ENCODE data around the gene BICC1.

BICC1 gene

GRCh38 chr10:58608826-58609531 is 96.3 kb downstream of the BICC1 start:
- no peak for DNase-seq

GRCh38 chr10:58609532-58610150 is 97.0 kb downstream of the BICC1 start:
- no peak for DNase-seq

DNA sequence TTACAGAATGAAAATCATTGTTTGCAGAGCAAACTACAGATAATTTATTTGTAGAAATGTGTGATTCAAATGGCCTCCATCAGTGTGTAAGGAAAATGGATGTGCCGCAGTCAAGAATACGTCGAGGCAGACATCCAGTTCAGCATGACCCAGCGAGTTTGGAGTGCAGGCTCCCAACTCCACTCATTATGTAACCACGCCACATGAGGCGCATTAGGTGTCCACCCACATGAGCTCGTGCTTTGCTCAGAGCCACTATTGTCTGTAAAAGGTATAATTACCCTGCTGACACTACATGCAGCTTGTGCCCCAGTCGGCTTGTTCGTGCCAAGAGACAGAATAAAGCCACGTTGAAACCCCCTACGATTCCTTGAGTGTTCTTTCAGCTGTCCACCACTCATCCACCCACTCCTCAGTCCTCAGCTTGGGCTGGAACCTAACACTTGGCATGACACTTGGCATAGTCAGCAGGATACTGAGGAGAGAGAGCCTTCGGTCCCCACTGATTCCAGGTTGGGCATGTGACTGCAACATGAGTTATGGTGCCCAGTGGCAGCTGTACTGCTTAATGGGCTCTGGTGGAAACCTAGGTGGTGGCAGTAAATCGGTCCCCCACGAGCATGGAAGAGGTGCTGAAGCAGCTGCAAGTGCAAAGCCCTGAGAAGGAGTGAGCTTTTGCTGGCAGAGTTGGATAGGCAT is 102.7 kb downstream of the BICC1 start:
- no peak for DNase-seq

DNA sequence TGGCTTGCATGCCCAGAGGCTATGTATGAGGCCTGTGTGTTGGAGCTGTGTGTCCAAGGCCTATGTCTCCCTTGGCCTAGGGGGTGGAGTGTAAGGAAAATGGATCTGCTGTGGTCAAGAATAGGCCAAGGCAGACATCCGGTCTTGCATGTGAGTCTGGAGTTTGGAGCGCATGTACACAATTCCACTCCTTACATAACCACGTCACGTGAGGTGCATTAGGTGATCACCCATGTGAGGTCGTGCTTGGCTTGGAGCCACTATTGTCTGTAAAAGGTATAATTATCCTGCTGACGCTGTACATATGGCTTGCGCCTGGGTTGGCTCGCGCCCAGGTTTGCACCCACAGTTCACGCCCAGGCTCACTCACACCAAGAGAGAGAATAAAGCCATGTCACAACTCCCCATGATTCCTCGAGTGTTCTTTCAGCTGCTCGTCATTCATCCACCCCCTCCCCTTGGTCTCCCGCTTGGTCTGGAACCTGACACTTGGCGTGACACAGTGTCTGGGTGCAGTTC is 105.5 kb downstream of the BICC1 start:
- DNase-seq = no peak

- DNase-seq = no peak
These were observed 108.9 kb downstream of the BICC1 start for GRCh38 chr10:58621379-58622077.

- no peak for DNase-seq
These were observed 109.6 kb downstream of the BICC1 start for GRCh38 chr10:58622246-58622645.

DNA sequence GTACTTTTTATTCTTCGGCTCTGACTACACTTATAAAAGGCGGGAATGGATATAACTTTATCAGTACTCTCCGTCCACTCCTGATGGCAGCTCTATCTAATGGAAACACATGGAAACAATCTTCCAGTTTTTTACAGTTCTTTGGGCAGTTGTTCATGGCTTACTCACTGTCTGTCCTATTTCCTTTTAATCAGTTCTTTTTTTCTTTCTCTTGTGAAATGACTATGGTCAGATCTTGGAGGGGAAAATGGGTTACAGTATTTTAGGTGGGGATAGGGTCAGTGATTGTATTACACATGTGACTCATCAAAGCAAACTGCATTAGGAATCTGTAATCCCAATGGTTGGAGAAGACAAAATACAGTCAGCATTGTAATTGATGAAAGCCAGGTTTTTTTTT is 112.4 kb downstream of the BICC1 start:
- no peak for DNase-seq

- no peak for DNase-seq
These were observed 114.7 kb downstream of the BICC1 start for GRCh38 chr10:58627392-58627791.

DNA sequence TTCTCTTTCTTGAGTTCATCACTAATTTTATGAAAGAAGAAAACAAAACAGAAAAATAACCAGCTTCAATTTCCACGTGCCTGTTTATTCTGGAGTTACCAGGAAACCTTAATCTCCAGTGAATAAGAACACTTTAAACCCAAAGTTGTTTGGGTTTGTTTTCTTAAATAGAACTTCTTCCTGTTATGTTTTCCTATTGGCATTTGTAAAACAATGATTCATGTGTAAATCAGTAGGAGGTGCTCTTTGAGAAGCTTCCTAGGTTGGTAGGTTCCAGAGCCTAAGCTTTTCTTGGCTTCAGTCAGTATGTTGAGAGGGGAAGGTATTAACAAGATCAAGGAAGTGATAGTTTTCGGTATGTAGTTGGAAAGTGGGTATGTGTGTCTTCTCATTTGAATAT is 119.0 kb downstream of the BICC1 start:
- DNase-seq = no peak

DNA sequence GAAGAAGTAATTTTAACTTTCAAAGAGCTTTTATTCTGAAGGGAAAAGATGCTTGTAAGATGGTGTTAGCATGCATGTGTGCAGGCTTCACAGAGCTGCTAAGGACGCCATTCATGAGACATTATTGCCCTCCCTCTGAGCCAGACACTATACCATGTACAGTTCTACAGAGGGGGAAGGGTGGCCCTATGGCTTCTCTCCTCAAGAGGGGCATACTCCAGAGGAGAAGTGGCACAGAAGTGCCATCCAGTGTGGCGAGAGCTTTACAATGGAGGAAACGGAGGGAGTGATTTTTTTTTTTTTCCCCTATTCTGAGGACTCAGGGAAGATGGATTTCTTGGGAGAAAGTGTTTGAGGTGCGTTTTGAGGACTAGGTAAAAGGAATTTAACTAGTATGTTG is 119.5 kb downstream of the BICC1 start:
- no peak for DNase-seq

DNA sequence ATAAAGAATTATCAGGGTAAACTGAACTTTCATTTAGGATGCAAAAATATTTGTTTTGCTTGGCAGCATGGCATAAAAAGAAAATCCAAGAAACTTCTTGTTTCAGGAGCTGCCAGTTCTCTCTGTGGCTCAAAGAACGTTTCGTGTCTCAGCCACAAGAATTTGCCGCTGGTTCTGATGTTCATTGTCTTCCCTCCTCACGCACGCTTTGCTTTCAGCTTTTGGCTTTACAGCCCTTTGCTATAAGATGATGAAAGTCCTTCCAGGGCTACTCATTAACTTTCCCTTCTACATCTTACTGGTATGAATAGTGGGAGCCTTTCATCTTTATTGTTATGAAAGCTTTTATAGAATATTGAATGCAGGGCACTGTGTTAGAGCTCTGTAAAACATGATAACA is 124.7 kb downstream of the BICC1 start:
- no peak for DNase-seq

GRCh38 chr10:58638388-58638787 is 125.7 kb downstream of the BICC1 start:
- no peak for DNase-seq

DNA sequence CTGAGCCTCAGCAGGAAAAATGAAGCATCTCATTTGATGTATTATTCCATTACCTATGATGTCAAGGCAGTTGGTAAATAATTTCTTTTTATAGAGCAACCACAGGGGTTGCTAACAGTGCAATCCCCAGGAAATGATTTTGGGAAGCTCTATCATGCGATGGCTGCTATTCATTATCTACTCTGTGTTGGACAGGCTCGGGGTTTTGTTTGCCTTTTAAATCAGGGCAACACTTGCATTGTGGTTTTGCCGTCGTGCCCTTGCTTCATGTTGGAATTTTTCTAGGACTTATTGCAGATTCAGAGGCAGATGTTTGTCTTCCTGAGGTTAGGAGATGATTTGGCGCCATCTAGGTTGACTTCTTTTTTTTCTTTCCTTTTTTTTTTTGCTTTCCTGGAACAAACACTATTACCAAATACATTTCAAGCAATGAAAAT is 128.4 kb downstream of the BICC1 start:
- DNase-seq = no peak

GRCh38 chr10:58641708-58642107 is 129.0 kb downstream of the BICC1 start:
- DNase-seq = no peak

DNA sequence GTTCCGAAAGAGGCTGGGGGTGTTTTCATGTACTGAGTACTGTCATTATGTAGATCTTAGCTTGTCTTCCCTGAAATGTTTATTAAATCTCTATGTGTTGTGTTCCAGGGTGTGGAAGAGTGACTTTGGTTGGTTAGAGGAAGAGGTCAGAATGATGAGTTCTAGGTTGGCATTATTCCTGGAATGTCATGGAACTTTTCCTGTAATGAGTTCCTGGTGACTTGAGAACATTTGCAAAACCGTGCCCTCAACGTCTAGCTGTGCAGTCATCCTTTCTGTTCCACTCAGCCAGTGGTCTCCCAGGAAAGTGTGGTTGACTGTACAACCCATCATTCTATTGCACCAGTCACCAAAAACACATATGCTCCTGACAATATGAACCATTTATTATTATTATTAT is 129.6 kb downstream of the BICC1 start:
- DNase-seq = no peak

DNA sequence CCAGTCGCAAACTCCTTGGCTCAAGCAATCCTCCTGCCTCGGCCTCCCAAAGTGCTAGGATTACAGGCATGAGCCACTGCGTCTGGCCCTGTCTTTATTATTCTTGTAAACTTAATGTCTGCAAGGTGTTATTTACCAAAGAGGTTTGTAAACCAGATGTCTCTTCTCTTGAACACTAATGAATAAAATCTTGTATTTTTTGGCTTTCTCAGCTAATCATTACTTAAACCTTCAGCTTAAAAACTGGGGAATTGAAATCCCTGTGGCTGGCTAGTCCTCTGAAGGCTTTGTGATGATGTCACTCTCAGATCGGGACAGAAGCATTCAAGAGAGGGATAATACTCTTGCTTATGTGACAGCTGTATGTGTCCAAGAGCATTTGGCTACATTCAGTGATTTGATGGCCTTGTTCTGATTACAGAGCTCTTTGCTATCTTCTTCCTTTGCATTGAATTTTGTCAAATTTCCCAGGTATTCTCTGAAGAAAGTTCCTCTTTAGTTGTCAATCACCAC is 130.3 kb downstream of the BICC1 start:
- DNase-seq = no peak

GRCh38 chr10:58644311-58644710 is 131.6 kb downstream of the BICC1 start:
- no peak for DNase-seq

- no peak for DNase-seq
These were observed 132.9 kb downstream of the BICC1 start for GRCh38 chr10:58645416-58646146.

DNA sequence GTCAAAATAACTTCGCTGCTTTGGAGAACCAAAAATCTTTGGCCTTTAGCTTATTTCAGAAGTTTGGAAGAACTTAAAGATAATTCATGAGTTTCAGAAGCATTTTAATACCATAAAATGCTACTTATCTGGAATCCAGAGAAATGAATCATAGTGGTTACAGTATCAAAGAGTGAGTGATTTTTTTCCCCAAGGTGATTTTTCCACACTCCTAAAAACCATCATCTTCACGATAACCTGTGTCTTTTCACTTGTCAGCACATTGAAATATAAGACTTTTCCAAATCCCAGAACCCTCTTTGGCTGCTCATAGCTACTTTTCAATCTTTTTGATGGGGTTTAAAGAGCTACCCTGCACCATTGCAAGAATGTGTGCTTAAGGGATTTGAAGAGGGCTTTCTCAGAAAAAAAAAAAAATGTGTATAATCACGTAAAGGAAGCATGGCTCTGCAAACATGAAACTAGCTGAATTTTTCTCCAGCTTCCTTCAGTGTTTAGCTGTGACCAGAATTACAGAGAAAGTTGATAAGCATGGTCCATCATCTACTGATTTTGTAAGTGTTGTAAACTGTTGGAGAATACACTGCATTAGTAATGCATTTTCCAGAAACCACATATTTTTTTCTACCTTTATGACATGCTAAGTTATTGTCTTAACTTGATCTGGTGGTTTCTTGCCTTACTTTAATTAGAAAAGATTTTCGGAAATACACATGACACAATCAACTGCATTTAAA is 134.9 kb downstream of the BICC1 start:
- no peak for DNase-seq

DNA sequence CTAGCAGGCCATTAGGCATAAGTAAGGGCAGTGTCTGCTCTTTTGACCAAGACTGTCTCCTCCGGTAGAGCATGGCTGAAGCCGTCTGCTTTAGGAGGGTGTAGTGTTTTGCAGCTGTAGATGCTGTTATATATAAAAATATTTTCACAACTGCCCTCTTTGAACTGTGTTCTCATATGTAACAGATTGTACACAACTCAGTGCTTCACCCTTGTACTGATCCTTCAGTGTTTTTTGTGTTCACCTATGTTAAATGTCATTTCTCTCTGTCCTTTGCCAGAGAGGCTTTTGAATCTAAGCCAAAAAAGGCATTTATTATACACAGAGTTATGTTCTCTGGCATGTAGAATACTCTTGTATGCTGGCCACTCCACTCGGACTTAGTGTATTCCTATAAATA is 135.5 kb downstream of the BICC1 start:
- no peak for DNase-seq

- DNase-seq = no peak
These were observed 138.4 kb downstream of the BICC1 start for GRCh38 chr10:58651040-58651439.

- no peak for DNase-seq
These were observed 139.1 kb downstream of the BICC1 start for GRCh38 chr10:58651742-58652141.
